Neural progenitor cell (in vitro differentiated cells): Measurements from ENCODE around the gene RAET1L. TPM values are rescaled to one million over a fixed set of nuclear protein-coding genes. Genes with fewer than 3 reads are reported as not detected.
"Not testable (repeated sequence)": the region's sequence is repeated elsewhere in the genome, so short reads cannot be mapped to it uniquely, and the experiment has no call there.

Experiments
- DNase-seq: peaks from one replicate; pipeline ENCODE4 v3.0.0-alpha.2; 2016; ENCODE audit warnings: low spot score
- H2AFZ ChIP-seq: fragments of 200-600 bp; sonication (generic); replicated peaks from 2 replicates; pipeline ENCODE4 v1.6.1; 2016; ENCODE audit warnings: antibody characterized with exemption
- H3F3A ChIP-seq: fragments of 200-600 bp; sonication (generic); 2 replicates; pipeline ENCODE4 v1.6.1; 2016; ENCODE audit warnings: antibody characterized with exemption, low read depth
- H3K27ac ChIP-seq: fragments of 200-600 bp; sonication (generic); 2 replicates; pipeline ENCODE4 v1.5.1; 2016; ENCODE audit warnings: mild to moderate bottlenecking
- H3K27me3 ChIP-seq: fragments of 200-600 bp; sonication (generic); 2 replicates; pipeline ENCODE4 v1.6.1; 2016; ENCODE audit warnings: mild to moderate bottlenecking, moderate library complexity
- H3K36me3 ChIP-seq: fragments of 200-600 bp; sonication (generic); 2 replicates; pipeline ENCODE4 v1.5.1; 2016
- H3K4me1 ChIP-seq: fragments of 200-600 bp; sonication (generic); 2 replicates; pipeline ENCODE4 v1.6.1; 2016; ENCODE audit warnings: mixed run types
- H3K4me2 ChIP-seq: fragments of 200-600 bp; sonication (generic); 2 replicates; pipeline ENCODE4 v1.6.1; 2016
- H3K4me3 ChIP-seq: fragments of 200-600 bp; sonication (generic); 2 replicates; pipeline ENCODE4 v1.5.1; 2016
- H3K79me2 ChIP-seq: fragments of 200-600 bp; sonication (generic); 2 replicates; pipeline ENCODE4 v1.6.1; 2016; ENCODE audit warnings: low read depth
- H3K9ac ChIP-seq: fragments of 200-600 bp; sonication (generic); 2 replicates; pipeline ENCODE4 v1.6.1; 2016
- H3K9me3 ChIP-seq: fragments of 200-600 bp; sonication (generic); 2 replicates; pipeline ENCODE4 v1.5.1; 2016; ENCODE audit warnings: low read depth
- H4K20me1 ChIP-seq: fragments of 200-600 bp; sonication (generic); 2 replicates; pipeline ENCODE4 v1.6.1; 2016; ENCODE audit warnings: low read depth
- H3K27ac Mint-ChIP-seq: 3 replicates; pipeline ENCODE4 v1.8.0; 2021; ENCODE audit warnings: mixed read lengths
- H3K27me3 Mint-ChIP-seq: 2 replicates; pipeline ENCODE4 v1.8.0; 2022; ENCODE audit warnings: low read depth, mild to moderate bottlenecking, inconsistent platforms, moderate library complexity, mixed read lengths; ENCODE audit not compliant: insufficient read depth
- H3K36me3 Mint-ChIP-seq: 3 replicates; pipeline ENCODE4 v1.8.0; 2021; ENCODE audit warnings: mixed read lengths
- H3K4me1 Mint-ChIP-seq: 3 replicates; pipeline ENCODE4 v1.8.0; 2021; ENCODE audit warnings: mixed read lengths
- H3K4me3 Mint-ChIP-seq: 3 replicates; pipeline ENCODE4 v1.8.0; 2021; ENCODE audit warnings: mild to moderate bottlenecking, moderate library complexity, mixed read lengths
- H3K9me3 Mint-ChIP-seq: 3 replicates; pipeline ENCODE4 v1.8.0; 2020; ENCODE audit warnings: mixed read lengths
- CTCF ChIP-seq: fragments of 200-600 bp; sonication (generic); IDR thresholded peaks from 2 replicates; pipeline ENCODE4 v1.5.1; 2017; ENCODE audit warnings: antibody characterized with exemption, mild to moderate bottlenecking
- EZH2 ChIP-seq: fragments of 200-600 bp; sonication (generic); IDR thresholded peaks from 2 replicates; pipeline ENCODE4 v1.6.1; 2017; ENCODE audit warnings: antibody characterized with exemption, mild to moderate bottlenecking, moderate library complexity
- EZH2phosphoT487 ChIP-seq: fragments of 200-600 bp; sonication (generic); IDR thresholded peaks from 2 replicates; pipeline ENCODE4 v1.6.1; 2017; ENCODE audit warnings: antibody characterized with exemption
- total RNA-seq: library from RNA; depleted of rRNA; stranded (reverse); fragments of >200 nt; gene quantifications from 2 replicates; pipeline ENCODE4 v1.2.3, GENCODE V29; 2015; ENCODE audit warnings: low replicate concordance

The RAET1L gene
- total RNA-seq, 1 donor from 2014 or later: not detected

- Histone ChIP-seq H3F3A (no peaks in the 10 kb centered on the region), H3K4me1 (no peaks in the 10 kb centered on the region), H3K4me2 (no peak overlapping the region), H4K20me1 (peaks cover 8% of the 10 kb centered on the region), H3K36me3 (no peaks in the 10 kb centered on the region), H3K9me3 (no peaks in the 10 kb centered on the region), H3K4me3 (no peak overlapping the region), H3K79me2 (no peaks in the 10 kb centered on the region), H3K27me3 (peaks cover 100% of the 10 kb centered on the region), H2AFZ (no peak overlapping the region), H3K9ac (no peak overlapping the region), H3K27ac (no peak overlapping the region)
- no peak overlapping the region for H3K4me3 Mint-ChIP-seq
- H3K9me3 Mint-ChIP-seq: peaks cover 5% of the 10 kb centered on the region
- peaks cover 2% of the 10 kb centered on the region for H3K36me3 Mint-ChIP-seq
- TF ChIP-seq EZH2 (no peak), EZH2phosphoT487 (no peak), CTCF (no peak)
- no peak overlapping the region for H3K27ac Mint-ChIP-seq
- peaks cover 80% of the 10 kb centered on the region for H3K27me3 Mint-ChIP-seq
- H3K4me1 Mint-ChIP-seq: no peaks in the 10 kb centered on the region
- no peak for DNase-seq
These were observed 48.1 kb downstream of the RAET1L start for GRCh38 chr6:149977221-149977620.

- TF ChIP-seq EZH2 (no peak), EZH2phosphoT487 (no peak), CTCF (no peak)
- H3K27ac Mint-ChIP-seq: no peak overlapping the region
- peaks cover 100% of the 10 kb centered on the region for H3K27me3 ChIP-seq
These were observed 49.9 kb downstream of the RAET1L start for GRCh38 chr6:149975400-149975799.

GRCh38 chr6:149974825-149975224 lies 50.5 kb downstream of the RAET1L start:
- no peak overlapping the region for H3K4me2 ChIP-seq
- no peak overlapping the region for H3K4me3 Mint-ChIP-seq
- H3F3A ChIP-seq: no peaks in the 10 kb centered on the region
- no peaks in the 10 kb centered on the region for H4K20me1 ChIP-seq
- no peak for TF ChIP-seq EZH2phosphoT487
- no peak for TF ChIP-seq CTCF
- no peaks in the 10 kb centered on the region for H3K36me3 ChIP-seq
- H3K27me3 Mint-ChIP-seq: peaks cover 59% of the 10 kb centered on the region
- H3K79me2 ChIP-seq: no peaks in the 10 kb centered on the region
- no peak overlapping the region for H3K27ac ChIP-seq
- H3K9me3 Mint-ChIP-seq: peaks cover 2% of the 10 kb centered on the region
- H3K27me3 ChIP-seq: peaks cover 100% of the 10 kb centered on the region
- H3K9me3 ChIP-seq: no peaks in the 10 kb centered on the region
- H3K27ac Mint-ChIP-seq: no peak overlapping the region
- DNase-seq: peak; percentile 26
- no peak overlapping the region for H3K9ac ChIP-seq
- H3K4me1 ChIP-seq: no peaks in the 10 kb centered on the region
- H2AFZ ChIP-seq: no peak overlapping the region
- no peaks in the 10 kb centered on the region for H3K4me1 Mint-ChIP-seq
- no peak overlapping the region for H3K4me3 ChIP-seq
- peaks cover 2% of the 10 kb centered on the region for H3K36me3 Mint-ChIP-seq

More at GRCh38 chr6:149975400-149975799, 49.9 kb downstream of the RAET1L start:
- no peak overlapping the region for H3K9ac ChIP-seq
- Mint-ChIP-seq H3K36me3 (peaks cover 2% of the 10 kb centered on the region), H3K4me1 (no peaks in the 10 kb centered on the region), H3K27me3 (peaks cover 63% of the 10 kb centered on the region), H3K9me3 (peaks cover 2% of the 10 kb centered on the region), H3K4me3 (no peak overlapping the region)
- no peak overlapping the region for H2AFZ ChIP-seq
- no peaks in the 10 kb centered on the region for H3K79me2 ChIP-seq
- H3K4me3 ChIP-seq: no peak overlapping the region
- no peaks in the 10 kb centered on the region for H4K20me1 ChIP-seq
- no peaks in the 10 kb centered on the region for H3K4me1 ChIP-seq
- H3K9me3 ChIP-seq: no peaks in the 10 kb centered on the region
- no peak for DNase-seq
- no peak overlapping the region for H3K27ac ChIP-seq
- H3K36me3 ChIP-seq: no peaks in the 10 kb centered on the region
- H3F3A ChIP-seq: no peaks in the 10 kb centered on the region
- H3K4me2 ChIP-seq: no peak overlapping the region

GRCh38 chr6:149974394-149974793 lies 50.9 kb downstream of the RAET1L start:
- H3K9me3 ChIP-seq, H3K4me3 Mint-ChIP-seq, H2AFZ ChIP-seq, H3K4me1 ChIP-seq, H3K27ac ChIP-seq, H3K9ac ChIP-seq, H3K4me1 Mint-ChIP-seq, DNase-seq, H3F3A ChIP-seq, H3K4me3 ChIP-seq, H3K36me3 Mint-ChIP-seq, H4K20me1 ChIP-seq, H3K9me3 Mint-ChIP-seq, H3K79me2 ChIP-seq, H3K27ac Mint-ChIP-seq, H3K4me2 ChIP-seq, H3K36me3 ChIP-seq: not testable (repeated sequence)
- peaks cover 100% of the 10 kb centered on the region for H3K27me3 ChIP-seq
- H3K27me3 Mint-ChIP-seq: peaks cover 58% of the 10 kb centered on the region
